Germinal center (tissue), 1 donor: ENCODE data around the gene GET4.
"Not testable (repeated sequence)": the region's sequence is repeated elsewhere in the genome, so short reads cannot be mapped to it uniquely, and the experiment has no call there.

Experiments
- DNase-seq: peaks from one replicate; pipeline ENCODE4 v3.0.0; 2012; ENCODE audit warnings: mixed read lengths, low spot score

Gene GET4

GRCh38 chr7:845731-846130 lies 30.6 kb upstream of the GET4 start:
- DNase-seq = no peak

- not testable (repeated sequence) for DNase-seq
These were observed 29.2 kb upstream of the GET4 start for GRCh38 chr7:846958-847650.

- not testable (repeated sequence) for DNase-seq
These were observed 28.6 kb upstream of the GET4 start for GRCh38 chr7:847728-848127.

- no peak for DNase-seq
These were observed 27.2 kb upstream of the GET4 start for GRCh38 chr7:849145-849544.

GRCh38 chr7:849781-850180 lies 26.6 kb upstream of the GET4 start:
- no peak for DNase-seq

- DNase-seq = no peak
These were observed 25.1 kb upstream of the GET4 start for GRCh38 chr7:851204-851603.

GRCh38 chr7:853366-854117 lies 22.8 kb upstream of the GET4 start:
- no peak for DNase-seq

- no peak for DNase-seq
These were observed 22.1 kb upstream of the GET4 start for GRCh38 chr7:854118-854775.

GRCh38 chr7:855686-856369 lies 20.5 kb upstream of the GET4 start:
- DNase-seq = no peak

GRCh38 chr7:856444-857095 lies 19.8 kb upstream of the GET4 start:
- no peak for DNase-seq

GRCh38 chr7:857661-858060 lies 18.7 kb upstream of the GET4 start:
- DNase-seq = no peak

- no peak for DNase-seq
These were observed 16.9 kb upstream of the GET4 start for GRCh38 chr7:859359-860030.

- DNase-seq = no peak
These were observed 16.2 kb upstream of the GET4 start for GRCh38 chr7:860149-860548.

GRCh38 chr7:861222-861621 lies 15.1 kb upstream of the GET4 start:
- DNase-seq = no peak

- no peak for DNase-seq
These were observed 14.2 kb upstream of the GET4 start for GRCh38 chr7:862157-862556.

GRCh38 chr7:863106-863505 lies 13.2 kb upstream of the GET4 start:
- DNase-seq = no peak

GRCh38 chr7:865921-866320 lies 10.4 kb upstream of the GET4 start:
- DNase-seq = no peak

GRCh38 chr7:867001-867405 lies 9.4 kb upstream of the GET4 start:
- DNase-seq = no peak

GRCh38 chr7:867406-868188 lies 8.8 kb upstream of the GET4 start:
- DNase-seq = no peak

- no peak for DNase-seq
These were observed 8.2 kb upstream of the GET4 start for GRCh38 chr7:868189-868486.

GRCh38 chr7:869348-869747 lies 7.0 kb upstream of the GET4 start:
- no peak for DNase-seq
